Ovary (tissue), 9 donors: ENCODE results near the gene SLC39A11. TPM values are rescaled to one million over a fixed set of nuclear protein-coding genes. Genes with fewer than 3 reads are reported as not detected.

Experiments used
- DNase-seq, 5 donors: peaks; one replicate each; pipeline ENCODE4 v3.0.0-alpha.2; 2019 to 2020
- H3K27ac ChIP-seq, 2 donors: fragments of 200-600 bp; one replicate each; pipeline versions ENCODE4 v1.5.1 to v1.8.0; 2019 to 2022
- H3K27me3 ChIP-seq: fragments of 200-600 bp; one replicate; pipeline ENCODE4 v1.8.0; 2022
- H3K36me3 ChIP-seq: fragments of 200-600 bp; sonication (generic); one replicate; pipeline ENCODE4 v1.5.1; 2019
- H3K4me1 ChIP-seq: one replicate; pipeline ENCODE4 v1.8.1; 2013; ENCODE audit warnings: mild to moderate bottlenecking, moderate library complexity; ENCODE audit not compliant: insufficient read depth
- H3K4me3 ChIP-seq: fragments of 200-600 bp; sonication (generic); one replicate; pipeline ENCODE4 v1.5.1; 2017
- H3K9me3 ChIP-seq, 2 donors: fragments of 200-600 bp in 1 of 2; sonication (generic) in 1 of 2; one replicate each; pipeline versions ENCODE4 v1.5.1 to v1.8.1; 2013 to 2019; ENCODE audit warnings: mild to moderate bottlenecking in 1 of 2, moderate library complexity in 1 of 2
- EP300 ChIP-seq: sonication (generic); formaldehyde crosslinking; IDR thresholded peaks from one replicate; pipeline ENCODE4 v1.6.1; 2017; ENCODE audit warnings: antibody characterized with exemption
- POLR2A ChIP-seq: fragments of 450-650 bp; IDR thresholded peaks from one replicate; pipeline ENCODE4 v1.6.1; 2017; ENCODE audit warnings: antibody characterized with exemption, mild to moderate bottlenecking, moderate library complexity
- WGBS, 3 donors: extraction: QIAGEN DNeasy Blood & Tissue Kit in 1 of 3; methylation state at CpG; one replicate each; pipeline versions ENCODE4 v1.1.5 to v1.1.7; 2013 to 2017; 5-methylcytosine and 5-hydroxymethylcytosine counted together
- intact Hi-C, 4 donors: fragments of 100-400 bp; cut with DNase I; formaldehyde crosslinking; loops; one replicate each; pipeline versions ENCODE4 v1.11.0 to v1.15.1; 2022 to 2023
- polyA plus RNA-seq, 2 donors: library from polyadenylated mRNA; stranded (reverse); fragments of 200-250 nt in 1 of 2; fragments of 350-450 nt in 1 of 2; fragmentation: Illumina TruSeq in 1 of 2; extraction: RNeasy Lipid Tissue Mini Kit (QIAGEN cat#74804) in 1 of 2; gene quantifications; one replicate each; pipeline ENCODE4 v1.2.3, GENCODE V29; 2013 to 2014
- total RNA-seq, 7 donors: library from RNA; depleted of rRNA in 2 of 7; stranded (reverse); fragments of >200 nt in 2 of 7; fragmentation: NEBNext Ultra II Directional in 3 of 7; extraction: Animal tissue kit (Norgen Biotek cat#: 25700) in 3 of 7; gene quantifications; one replicate each; pipeline versions ENCODE4 v1.1.0 to v1.2.4, GENCODE V29; 2016 to 2023
- TF ChIP-seq, protein P1 (sequence below), 3 donors: fragments of 450-650 bp in 2 of 3; fragments of 200-600 bp in 1 of 3; IDR thresholded peaks; one replicate each; pipeline versions ENCODE4 v1.5.1 to v1.8.0; 2016 to 2022; ENCODE audit warnings: antibody characterized with exemption in 3 of 3, mild to moderate bottlenecking in 1 of 3
- donor health status: DM: no; HTN: no; CAD: no; lungs with moderate emphysema.
- donor health status: DM: no; HTN: no; CAD: no.
- donor health status: Bipolar disorder and iron deficiency.
- donor health status: DM: yes; HTN: yes; CAD: no.
- donor health status: DM: no; HTN: no; CAD: no.
- donor health status: DM: yes; HTN: yes; CAD: no.

SLC39A11 gene
- total and polyA plus RNA-seq, 9 donors = 4.0 to 21.2 (median 10.1) TPM

GRCh38 chr17:72681844-72682243, 410.6 kb downstream of the SLC39A11 start:
- DNase-seq = no peak
- Histone ChIP-seq H3K27ac (no peak overlapping the region), H3K27me3 (no peaks in the 10 kb centered on the region), H3K4me1 (no peaks in the 10 kb centered on the region), H3K4me3 (no peak overlapping the region), H3K9me3 (no peaks in the 10 kb centered on the region), H3K36me3 (no peaks in the 10 kb centered on the region)
- intact Hi-C loops = no loop called here
- TF ChIP-seq POLR2A (no peak), EP300 (no peak)
- TF ChIP-seq, protein P1, sequence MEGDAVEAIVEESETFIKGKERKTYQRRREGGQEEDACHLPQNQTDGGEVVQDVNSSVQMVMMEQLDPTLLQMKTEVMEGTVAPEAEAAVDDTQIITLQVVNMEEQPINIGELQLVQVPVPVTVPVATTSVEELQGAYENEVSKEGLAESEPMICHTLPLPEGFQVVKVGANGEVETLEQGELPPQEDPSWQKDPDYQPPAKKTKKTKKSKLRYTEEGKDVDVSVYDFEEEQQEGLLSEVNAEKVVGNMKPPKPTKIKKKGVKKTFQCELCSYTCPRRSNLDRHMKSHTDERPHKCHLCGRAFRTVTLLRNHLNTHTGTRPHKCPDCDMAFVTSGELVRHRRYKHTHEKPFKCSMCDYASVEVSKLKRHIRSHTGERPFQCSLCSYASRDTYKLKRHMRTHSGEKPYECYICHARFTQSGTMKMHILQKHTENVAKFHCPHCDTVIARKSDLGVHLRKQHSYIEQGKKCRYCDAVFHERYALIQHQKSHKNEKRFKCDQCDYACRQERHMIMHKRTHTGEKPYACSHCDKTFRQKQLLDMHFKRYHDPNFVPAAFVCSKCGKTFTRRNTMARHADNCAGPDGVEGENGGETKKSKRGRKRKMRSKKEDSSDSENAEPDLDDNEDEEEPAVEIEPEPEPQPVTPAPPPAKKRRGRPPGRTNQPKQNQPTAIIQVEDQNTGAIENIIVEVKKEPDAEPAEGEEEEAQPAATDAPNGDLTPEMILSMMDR (IDR thresholded peaks at IDR 0.05) = no peak
- 88 to 91% (median 89%) methylated on average over 12 of the region's 12 CpGs for WGBS, 3 donors

GRCh38 chr17:72677714-72678390, 414.6 kb downstream of the SLC39A11 start:
- DNase-seq = no peak
- no peaks in the 10 kb centered on the region for H3K4me1 ChIP-seq
- H3K36me3 ChIP-seq = no peaks in the 10 kb centered on the region
- WGBS, 3 donors = 62 to 71% (median 71%) methylated on average over 12 of the region's 12 CpGs
- H3K27ac ChIP-seq = no peak overlapping the region
- H3K9me3 ChIP-seq = no peaks in the 10 kb centered on the region
- no peak overlapping the region for H3K4me3 ChIP-seq
- intact Hi-C loops = no loop called here
- no peaks in the 10 kb centered on the region for H3K27me3 ChIP-seq
- TF ChIP-seq POLR2A = no peak
- no peak for TF ChIP-seq EP300
- TF ChIP-seq, protein P1 (IDR thresholded peaks at IDR 0.05) = no peak

- Histone ChIP-seq H3K36me3 (no peaks in the 10 kb centered on the region), H3K27me3 (no peaks in the 10 kb centered on the region), H3K4me1 (no peaks in the 10 kb centered on the region), H3K9me3 (no peaks in the 10 kb centered on the region), H3K4me3 (no peak overlapping the region), H3K27ac (no peak overlapping the region)
- intact Hi-C loops = no loop called here
- 82 to 92% (median 85%) methylated on average over 2 of the region's 2 CpGs for WGBS, 3 donors
- TF ChIP-seq EP300 (no peak), POLR2A (no peak)
- TF ChIP-seq, protein P1 (IDR thresholded peaks at IDR 0.05) = no peak
- no peak for DNase-seq
Observed at GRCh38 chr17:72677108-72677507, 415.4 kb downstream of the SLC39A11 start.

DNA sequence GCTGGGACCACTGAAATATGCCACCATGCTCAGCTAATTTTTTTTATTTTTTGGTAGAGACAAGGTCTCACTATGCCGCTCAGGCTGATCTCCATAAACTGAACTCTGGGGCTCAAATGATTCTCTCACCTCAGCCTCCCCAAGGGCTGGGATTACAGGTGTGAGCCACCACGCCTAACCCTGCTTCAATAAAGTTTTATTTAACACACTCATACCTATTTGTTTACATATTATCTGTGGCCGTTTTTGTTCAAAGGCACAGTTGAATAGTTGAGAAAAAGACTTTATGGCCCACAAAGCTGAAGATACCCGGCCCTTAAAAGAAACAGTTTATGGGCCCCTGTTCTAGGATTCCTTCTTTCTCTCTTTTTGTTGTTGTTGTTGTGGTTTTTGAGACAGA, 419.8 kb downstream of the SLC39A11 start:
- Histone ChIP-seq H3K27ac (no peak overlapping the region), H3K4me3 (no peak overlapping the region), H3K9me3 (no peaks in the 10 kb centered on the region), H3K4me1 (no peaks in the 10 kb centered on the region), H3K27me3 (no peaks in the 10 kb centered on the region), H3K36me3 (no peaks in the 10 kb centered on the region)
- TF ChIP-seq, protein P1 (IDR thresholded peaks at IDR 0.05) = no peak
- TF ChIP-seq POLR2A (no peak), EP300 (no peak)
- 90 to 94% (median 91%) methylated on average over 4 of the region's 4 CpGs for WGBS, 3 donors
- intact Hi-C loops = no loop called here
- no peak for DNase-seq
